GM12891 (cell line): ENCODE data around the gene CCDC9B.

Experiments used
- POLR2A ChIP-seq: IDR thresholded peaks from 2 replicates; pipeline ENCODE4 v1.6.1; 2011; ENCODE audit warnings: low read depth, low read length, control low read depth
- POU2F2 ChIP-seq: IDR thresholded peaks from 2 replicates; pipeline ENCODE4 v1.6.1; 2011; ENCODE audit warnings: low read depth, mild to moderate bottlenecking, control low read depth, low read length, moderate library complexity

GRCh38 chr15:40328176-40328575 lies 12.6 kb downstream of the CCDC9B start:
- TF ChIP-seq POLR2A (no peak), POU2F2 (no peak)
